ENCODE data around the gene PKP2. TPM values are rescaled to one million over a fixed set of nuclear protein-coding genes. Genes with fewer than 3 reads are reported as not detected.
A peak's percentile ranks its signal among the peaks of the same experiment; 100 is the strongest.

The PKP2 gene
- total and polyA plus RNA-seq, 2 of the 13 experiments (the other 11 are each of a cell fraction or from before 2014, with no cell fraction given), result 15.1 to 25.3 TPM

DNA sequence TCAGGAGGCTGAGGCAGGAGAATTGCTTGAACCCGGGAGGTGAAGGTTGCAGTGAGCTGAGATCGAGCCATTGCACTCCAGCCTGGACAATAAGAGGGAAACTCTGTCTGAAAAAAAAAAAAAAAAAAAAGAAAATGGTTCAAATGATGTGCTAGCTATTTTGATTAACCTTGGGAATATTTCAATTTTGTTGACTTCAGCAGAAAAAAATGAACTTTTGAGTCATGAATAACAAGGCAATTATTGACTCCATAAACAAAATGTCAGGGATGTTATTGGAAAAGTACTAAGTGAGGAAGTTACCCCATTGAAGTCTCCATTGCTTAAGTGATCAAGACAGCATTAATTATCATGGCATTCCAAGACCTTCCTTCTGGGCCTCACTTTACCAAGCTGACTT, 10.6 kb upstream of the PKP2 start:
- 67% methylated on average over 2 of the region's 2 CpGs for WGBS (ENCODE audit: low lambda C conversion rate)
- ATAC-seq (no peak), FAIRE-seq (no peak), DNase-seq (ENCODE audit: low spot score) (no peak)
- Histone ChIP-seq H3K27ac (ENCODE audit: extremely low read length, insufficient read depth, low read length) (no peak overlapping the region), H3K27me3 (ENCODE audit: control insufficient read depth in 1 of 2, insufficient read depth in 2 of 2, low read length in 2 of 2) (no peaks in the 10 kb centered on the region), H3K4me2 (ENCODE audit: low read depth, low read length) (no peak overlapping the region), H2AFZ (ENCODE audit: low read length) (no peak overlapping the region), H3K36me3 (replicated peaks in 1 of 2; ENCODE audit: control insufficient read depth in 1 of 2, insufficient read depth in 2 of 2, low read length in 2 of 2) (no peaks in the 10 kb centered on the region), H4K20me1 (ENCODE audit: insufficient read depth, low read length) (no peaks in the 10 kb centered on the region), H3K4me1 (ENCODE audit: insufficient read depth, low read length) (peaks cover 38% of the 10 kb centered on the region), H3K9me3 (ENCODE audit: low read length) (no peaks in the 10 kb centered on the region), H3K79me2 (ENCODE audit: insufficient read depth, low read length) (no peaks in the 10 kb centered on the region), H3K9ac (ENCODE audit: insufficient read depth, low read depth, low read length) (no peak overlapping the region), H3K4me3 (replicated peaks in 1 of 3; ENCODE audit: insufficient read depth in 1 of 3, low read depth in 2 of 3, low read length in 3 of 3) (no peak overlapping the region)
- CTCF ChIA-PET (ENCODE audit: low intra/inter-chr PET ratio, low total read pairs), result no interaction called here
- POLR2A ChIA-PET, result interaction anchor here (1.0 kb wide), 1 partner anchor 11 kb away, joined by 4 read pairs; the partner anchor contains the start of gene PKP2
- intact Hi-C loops (cut with micrococcal nuclease; ENCODE audit: unreplicated experiment), result no loop called here
- in situ Hi-C loops (cut with HindIII; ENCODE audit: extremely low pct_ligation_motif_present, low pct_unique_long_range_greater_than_20kb), result no loop called here
- peak; percentile 55; the same call in 1 of the 2 replicates for TF ChIP-seq MAFF (IDR thresholded peaks at IDR 0.05; ENCODE audit: low read depth, low read length)
- TF ChIP-seq MAFK (conservative IDR thresholded peaks at IDR 0.05 in 1 of 2, IDR thresholded peaks at IDR 0.05 in 1 of 2; ENCODE audit: low read length in 2 of 2), result peak; percentile 42 to 84; a peak in 3 of 4 replicates
- no peak for TF ChIP-seq DNMT3B (CRISPR knock-in tag; conservative IDR thresholded peaks at IDR 0.05)
- no TSS peak for BruUV-seq (replicated peaks)

DNA sequence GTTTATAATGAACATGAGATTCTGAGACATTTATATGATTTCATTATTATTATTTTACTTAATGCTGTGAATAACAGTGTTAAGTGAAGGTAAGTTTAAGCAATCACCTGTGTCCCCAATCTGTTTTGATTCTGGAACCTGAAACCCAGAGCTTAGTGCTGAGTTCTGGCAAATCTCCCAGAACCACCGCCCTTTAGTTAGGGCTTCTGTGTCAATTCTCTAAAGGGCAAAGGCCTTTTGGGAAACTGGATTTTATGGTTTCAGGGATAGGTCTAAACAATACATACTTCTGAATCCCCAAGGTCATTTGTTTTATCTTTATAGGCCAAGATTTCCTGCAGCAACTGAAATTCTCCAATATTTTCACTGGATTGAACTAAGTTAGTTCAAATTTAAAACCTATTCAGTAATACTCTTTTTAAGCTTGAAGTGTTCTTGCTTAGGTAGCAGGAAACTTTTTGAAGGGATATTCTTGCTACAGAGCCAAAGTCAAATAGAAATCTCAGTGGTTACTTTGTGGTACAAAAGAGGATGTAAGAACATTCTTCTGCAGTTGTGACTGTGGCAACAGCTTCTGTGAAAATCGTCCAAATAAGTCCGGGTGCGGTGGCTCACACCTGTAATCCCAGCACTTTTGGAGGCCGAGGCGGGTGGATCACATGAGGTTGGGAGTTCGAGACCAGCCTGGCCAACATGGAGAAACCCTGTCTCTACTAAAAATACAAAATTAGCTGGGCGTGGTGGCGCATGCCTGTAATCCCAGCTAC, 10.0 kb upstream of the PKP2 start:
- peak; percentile 74 for DNase-seq (ENCODE audit: low spot score)
- POLR2A ChIA-PET, result interaction anchor here (1.0 kb wide), 1 partner anchor 10 kb away, joined by 4 read pairs; the partner anchor contains the start of gene PKP2
- Histone ChIP-seq H3K4me2 (ENCODE audit: low read depth, low read length) (no peak overlapping the region), H3K9me3 (ENCODE audit: low read length) (no peaks in the 10 kb centered on the region), H3K4me1 (ENCODE audit: insufficient read depth, low read length) (peaks cover 43% of the 10 kb centered on the region), H3K9ac (ENCODE audit: insufficient read depth, low read depth, low read length) (no peak overlapping the region), H3K36me3 (replicated peaks in 1 of 2; ENCODE audit: control insufficient read depth in 1 of 2, insufficient read depth in 2 of 2, low read length in 2 of 2) (no peaks in the 10 kb centered on the region), H3K27ac (ENCODE audit: extremely low read length, insufficient read depth, low read length) (peak overlapping the region; percentile 13), H3K27me3 (ENCODE audit: control insufficient read depth in 1 of 2, insufficient read depth in 2 of 2, low read length in 2 of 2) (no peaks in the 10 kb centered on the region), H3K4me3 (replicated peaks in 1 of 3; ENCODE audit: insufficient read depth in 1 of 3, low read depth in 2 of 3, low read length in 3 of 3) (no peak overlapping the region; a peak in 1 of 6 replicates), H3K79me2 (ENCODE audit: insufficient read depth, low read length) (no peaks in the 10 kb centered on the region), H2AFZ (ENCODE audit: low read length) (no peak overlapping the region), H4K20me1 (ENCODE audit: insufficient read depth, low read length) (no peaks in the 10 kb centered on the region)
- FAIRE-seq, result peak; percentile 47
- intact Hi-C loops (cut with micrococcal nuclease; ENCODE audit: unreplicated experiment) (no loop called here), in situ Hi-C loops (cut with HindIII; ENCODE audit: extremely low pct_ligation_motif_present, low pct_unique_long_range_greater_than_20kb) (no loop called here)
- WGBS (ENCODE audit: low lambda C conversion rate), result 56% methylated on average over 9 of the region's 9 CpGs
- CTCF ChIA-PET (ENCODE audit: low intra/inter-chr PET ratio, low total read pairs), result no interaction called here
- peak; percentile 74 for ATAC-seq
- no TSS peak for BruUV-seq (replicated peaks)
- TF ChIP-seq ZMYM4 (CRISPR knock-in tag; IDR thresholded peaks at IDR 0.05), result no peak
- TF ChIP-seq, protein P1, sequence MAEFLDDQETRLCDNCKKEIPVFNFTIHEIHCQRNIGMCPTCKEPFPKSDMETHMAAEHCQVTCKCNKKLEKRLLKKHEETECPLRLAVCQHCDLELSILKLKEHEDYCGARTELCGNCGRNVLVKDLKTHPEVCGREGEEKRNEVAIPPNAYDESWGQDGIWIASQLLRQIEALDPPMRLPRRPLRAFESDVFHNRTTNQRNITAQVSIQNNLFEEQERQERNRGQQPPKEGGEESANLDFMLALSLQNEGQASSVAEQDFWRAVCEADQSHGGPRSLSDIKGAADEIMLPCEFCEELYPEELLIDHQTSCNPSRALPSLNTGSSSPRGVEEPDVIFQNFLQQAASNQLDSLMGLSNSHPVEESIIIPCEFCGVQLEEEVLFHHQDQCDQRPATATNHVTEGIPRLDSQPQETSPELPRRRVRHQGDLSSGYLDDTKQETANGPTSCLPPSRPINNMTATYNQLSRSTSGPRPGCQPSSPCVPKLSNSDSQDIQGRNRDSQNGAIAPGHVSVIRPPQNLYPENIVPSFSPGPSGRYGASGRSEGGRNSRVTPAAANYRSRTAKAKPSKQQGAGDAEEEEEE (CRISPR knock-in tag; IDR thresholded peaks at IDR 0.05; ENCODE audit: borderline replicate concordance), result no peak
- TF ChIP-seq SOX6 (IDR thresholded peaks at IDR 0.05), result no peak
- TF ChIP-seq SOX6 (CRISPR knock-in tag; IDR thresholded peaks at IDR 0.05), result peak; percentile 51; the same call in 1 of the 2 replicates
- no peak for TF ChIP-seq MEF2D (CRISPR knock-in tag; IDR thresholded peaks at IDR 0.05)
- TF ChIP-seq SOX13 (IDR thresholded peaks at IDR 0.05), result no peak
- TF ChIP-seq SOX13 (CRISPR knock-in tag; conservative IDR thresholded peaks at IDR 0.05 in 1 of 2, IDR thresholded peaks at IDR 0.05 in 1 of 2), result peak in 1 of 2 experiments; percentile 74; a peak in 2 of 4 replicates
